GM12878 (cell line): ENCODE data around the gene ACSF3. TPM values are rescaled to one million over a fixed set of nuclear protein-coding genes. Genes with fewer than 3 reads are reported as not detected.

Experiments used
- ATAC-seq: fragments of 200-7000 bp; cut with Tn5 transposase; 3 replicates; pipeline ENCODE4 v1.9.1; 2020; ENCODE audit warnings: mild to moderate bottlenecking, moderate library complexity
- BruUV-seq: library from RNA; stranded (reverse); fragments of 400-500 nt; replicated peaks from 2 replicates; lab custom pipeline; 2021; lab: Mats Ljungman, UMichigan
- CTCF ChIA-PET: fragments of 300-600 bp; sonication (Branson Sonifier 250); formaldehyde crosslinking; extraction: SDS; loops from one replicate; lab custom pipeline; 2021; ENCODE audit warnings: inconsistent platforms; lab: Yijun Ruan, JAX
- POLR2A ChIA-PET: fragments of 350-600 bp; formaldehyde crosslinking; extraction: SDS; loops from one replicate; lab custom pipeline; 2021; ENCODE audit warnings: inconsistent platforms; lab: Charles Lee
- RAD21 ChIA-PET: fragments of 300-600 bp; sonication (Branson Sonifier 250); formaldehyde crosslinking; loops from one replicate; lab custom pipeline; 2023; ENCODE audit warnings: antibody characterized with exemption; ENCODE audit not compliant: unreplicated experiment; lab: Charles Lee
- SMC1A ChIA-PET: fragments of 300-600 bp; sonication (Branson Sonifier 250); formaldehyde crosslinking; loops from one replicate; lab custom pipeline; 2023; ENCODE audit not compliant: unreplicated experiment, uncharacterized antibody; lab: Charles Lee
- DNase-seq: peaks from one replicate; pipeline ENCODE4 v3.0.0-alpha.2; 2011; ENCODE audit warnings: low read depth, low spot score
- FAIRE-seq: peaks from 3 replicates; lab custom pipeline; 2011; peaks lifted over from hg19 to GRCh38; lab: Jason Lieb, UNC
- H2AFZ ChIP-seq: 2 replicates; pipeline ENCODE4 v1.6.0; 2011; ENCODE audit warnings: low read depth, low read length, control low read depth; ENCODE audit not compliant: control insufficient read depth
- H3K27ac ChIP-seq: 2 replicates; pipeline ENCODE4 v1.5.1; 2011; ENCODE audit warnings: control low read depth; ENCODE audit not compliant: control insufficient read depth, insufficient read depth
- H3K27me3 ChIP-seq, 2 experiments: replicated peaks in 1 of 2; 2 replicates each; pipeline versions ENCODE4 v1.6.0 to v1.6.1; 2011; ENCODE audit warnings: low read length in 1 of 2; ENCODE audit not compliant: control insufficient read depth in 2 of 2, insufficient read depth in 2 of 2
- H3K36me3 ChIP-seq, 2 experiments: 2 replicates each; pipeline ENCODE4 v1.5.1; 2011; ENCODE audit warnings: low read length in 1 of 2; ENCODE audit not compliant: control insufficient read depth in 2 of 2, insufficient read depth in 2 of 2
- H3K4me1 ChIP-seq: 2 replicates; pipeline ENCODE4 v1.6.1; 2011; ENCODE audit warnings: mild to moderate bottlenecking, low read length, moderate library complexity, mixed read lengths; ENCODE audit not compliant: control insufficient read depth, insufficient read depth
- H3K4me2 ChIP-seq: 2 replicates; pipeline ENCODE4 v1.6.0; 2011; ENCODE audit warnings: control low read depth; ENCODE audit not compliant: control insufficient read depth, insufficient read depth
- H3K4me3 ChIP-seq: fragments of 200-600 bp; sonication (generic); 2 replicates; pipeline ENCODE4 v1.5.1; 2016
- H3K79me2 ChIP-seq: 2 replicates; pipeline ENCODE4 v1.6.0; 2011; ENCODE audit warnings: low read length; ENCODE audit not compliant: control insufficient read depth, insufficient read depth
- H3K9ac ChIP-seq: 2 replicates; pipeline ENCODE4 v1.8.0; 2011; ENCODE audit warnings: low read length, control low read depth, mixed read lengths; ENCODE audit not compliant: control insufficient read depth, insufficient read depth
- H3K9me3 ChIP-seq: replicated peaks from 3 replicates; pipeline ENCODE4 v1.5.1; 2011; ENCODE audit warnings: mild to moderate bottlenecking, low read length; ENCODE audit not compliant: control insufficient read depth, insufficient read depth
- H4K20me1 ChIP-seq: 2 replicates; pipeline ENCODE4 v1.6.0; 2011; ENCODE audit not compliant: control insufficient read depth, insufficient read depth
- ATF3 ChIP-seq: IDR thresholded peaks from 2 replicates; pipeline ENCODE4 v1.6.1; 2011; ENCODE audit warnings: low read depth, mild to moderate bottlenecking, low read length, moderate library complexity, borderline replicate concordance; ENCODE audit errors: extremely low read depth
- TAF1 ChIP-seq: IDR thresholded peaks from 2 replicates; pipeline ENCODE4 v1.6.1; 2011; ENCODE audit warnings: mild to moderate bottlenecking, low read depth, low read length, borderline replicate concordance
- TARDBP ChIP-seq: IDR thresholded peaks from 2 replicates; pipeline ENCODE4 v1.6.1; 2016; ENCODE audit warnings: borderline replicate concordance
- ZBTB40 ChIP-seq: fragments of 450-650 bp; IDR thresholded peaks from 2 replicates; pipeline ENCODE4 v1.6.1; 2016; ENCODE audit warnings: mild to moderate bottlenecking, moderate library complexity, borderline replicate concordance
- ZNF274 ChIP-seq: IDR thresholded peaks from one replicate; pipeline ENCODE4 v1.8.0; 2011; ENCODE audit not compliant: insufficient read length, insufficient read depth
- WGBS: methylation state at CpG from one replicate; pipeline ENCODE4 v1.1.6; 2016; ENCODE audit warnings: low lambda C conversion rate; ENCODE audit not compliant: insufficient replicate concordance, insufficient coverage; ENCODE audit errors: missing lambda C conversion rate; 5-methylcytosine and 5-hydroxymethylcytosine counted together
- in situ Hi-C: fragments of 300-500 bp; cut with MboI; formaldehyde crosslinking; loops from 9 replicates; pipeline ENCODE4 v1.14.3; 2018; ENCODE audit warnings: mixed read lengths
- intact Hi-C: fragments of 100-400 bp; cut with micrococcal nuclease; formaldehyde crosslinking; loops from one replicate; pipeline ENCODE4 v1.14.2; 2022; ENCODE audit not compliant: unreplicated experiment
- polyA plus RNA-seq, 11 experiments: library from polyadenylated mRNA; depleted of rRNA in 4 of 11; unstranded in 6 of 11; stranded (reverse) in 5 of 11; fragments of >200 nt; fragmentation: Nextera tagmentation in 4 of 11; fragmentation: Illumina TruSeq in 1 of 11; extraction: Ambion mirVana in 4 of 11; extraction: Trizol in 1 of 11; gene quantifications; 1 replicate in 1 of 11; 2 replicates in 10 of 11; pipeline versions ENCODE4 v1.2.1 to v1.2.3, GENCODE V29; 2011 to 2016; ENCODE audit warnings: inconsistent platforms in 2 of 11, missing spikeins in 2 of 11, low read depth in 1 of 11
- total RNA-seq, 4 experiments: library from RNA; depleted of rRNA in 3 of 4; stranded (reverse); fragments of >200 nt in 3 of 4; fragmentation: Illumina TruSeq in 1 of 4; extraction: Trizol in 1 of 4; gene quantifications; 2 replicates each; pipeline versions ENCODE4 v1.2.1 to v1.2.3, GENCODE V29; 2013 to 2021

Gene ACSF3
- total and polyA plus RNA-seq, 10 of the 15 experiments (the other 5 are each of a cell fraction or from before 2014, with no cell fraction given) = 1.0 to 44.4 (median 25.8) TPM

DNA sequence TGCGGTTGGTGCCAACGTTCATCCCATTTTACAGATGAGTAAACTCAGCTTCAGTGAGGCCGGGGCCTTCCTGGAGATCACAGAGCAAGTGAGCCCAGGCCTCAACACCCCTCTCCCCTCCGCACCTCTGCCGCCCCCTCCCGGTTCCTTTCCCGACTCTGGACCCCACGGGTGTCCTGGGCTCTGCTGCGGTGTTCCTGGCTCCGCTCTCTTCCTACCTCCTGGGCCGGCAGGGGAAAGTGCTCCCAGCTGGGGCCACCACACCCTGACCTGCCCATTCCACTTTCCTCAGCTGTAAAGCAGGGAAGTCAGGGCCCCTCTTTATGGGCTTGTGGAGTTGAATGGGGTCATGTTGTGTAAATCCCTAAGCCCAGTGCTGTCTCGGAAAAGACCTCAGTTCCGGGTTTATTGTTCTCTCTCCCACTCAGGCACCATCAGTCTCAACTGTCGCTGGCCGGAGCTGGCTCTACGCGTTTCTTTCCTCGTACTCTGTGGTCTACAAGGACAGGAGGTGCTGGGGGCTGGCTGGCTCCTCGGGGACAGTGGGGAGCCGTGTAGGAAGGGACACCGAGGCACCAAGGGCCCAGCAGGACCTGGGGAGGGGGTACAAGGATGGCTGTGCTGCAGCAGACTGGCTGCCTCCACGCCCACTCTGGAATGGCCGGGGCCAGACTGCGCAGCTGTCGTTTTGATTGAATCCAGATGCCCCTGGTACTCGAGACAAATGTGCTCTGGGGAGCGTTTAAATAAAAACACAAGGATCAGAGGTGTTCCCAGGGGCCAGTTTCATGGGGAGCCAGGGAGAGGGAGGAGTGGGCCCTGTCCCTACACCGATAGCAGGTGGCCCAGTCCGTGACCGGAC, 21.7 kb upstream of the ACSF3 start:
- no peaks in the 10 kb centered on the region for H3K36me3 ChIP-seq
- RAD21 ChIA-PET = no interaction called here
- SMC1A ChIA-PET = interaction anchor here (0.7 kb wide), 1 partner anchor 11 kb away, joined by 3 read pairs; no protein-coding TSS in a partner anchor
- intact Hi-C loops = no loop called here
- in situ Hi-C loops = no loop called here
- no peak overlapping the region for H3K9ac ChIP-seq
- FAIRE-seq (no peak), DNase-seq (no peak), ATAC-seq (no peak)
- CTCF ChIA-PET = no interaction called here
- no peak overlapping the region for H3K27ac ChIP-seq
- TF ChIP-seq ZNF274 = no peak
- no peak for TF ChIP-seq ZBTB40
- TF ChIP-seq ATF3 = no peak
- no peak for TF ChIP-seq TARDBP
- no peak for TF ChIP-seq TAF1
- H3K4me1 ChIP-seq = no peaks in the 10 kb centered on the region
- no peaks in the 10 kb centered on the region for H3K27me3 ChIP-seq
- POLR2A ChIA-PET = no interaction called here
- no peak overlapping the region for H2AFZ ChIP-seq
- no peak overlapping the region for H3K4me2 ChIP-seq
- H3K79me2 ChIP-seq = no peaks in the 10 kb centered on the region
- BruUV-seq = no TSS peak
- H4K20me1 ChIP-seq = no peaks in the 10 kb centered on the region
- 45% methylated on average over 25 of the region's 30 CpGs for WGBS
- H3K9me3 ChIP-seq = peaks cover 7% of the 10 kb centered on the region; the same call in 2 of the 3 replicates
- H3K4me3 ChIP-seq = no peak overlapping the region
